IMR-90 (cell line): Measurements from ENCODE around the gene CNDP2. TPM values are rescaled to one million over a fixed set of nuclear protein-coding genes. Genes with fewer than 3 reads are reported as not detected.

ENCODE experiments used
- ATAC-seq: fragments of 200-7000 bp; cut with Tn5 transposase; 2 replicates; pipeline ENCODE4 v1.9.1; 2020; ENCODE audit warnings: low read depth, mild to moderate bottlenecking, moderate library complexity
- BruUV-seq: library from RNA; stranded (reverse); fragments of 400-500 nt; replicated peaks from 2 replicates; lab custom pipeline; 2021; lab: Mats Ljungman, UMichigan
- CTCF ChIA-PET: fragments of 300-600 bp; formaldehyde crosslinking; extraction: SDS; loops from one replicate; lab custom pipeline; 2021; ENCODE audit warnings: antibody characterized with exemption; lab: Yijun Ruan, JAX
- POLR2A ChIA-PET: fragments of 300-600 bp; sonication (Branson Sonifier 250); formaldehyde crosslinking; loops from one replicate; lab custom pipeline; 2022; ENCODE audit warnings: antibody characterized with exemption; ENCODE audit not compliant: unreplicated experiment; lab: Charles Lee
- DNase-seq: peaks from one replicate; pipeline ENCODE4 v3.0.0; 2013
- H2AFZ ChIP-seq: replicated peaks from 2 replicates; pipeline ENCODE3; 2013; ENCODE audit warnings: low read length, mild to moderate bottlenecking; ENCODE audit not compliant: poor library complexity
- H2AK5ac ChIP-seq: 2 replicates; pipeline ENCODE4 v1.6.1; 2013; ENCODE audit warnings: low read depth, low read length, inconsistent platforms
- H2AK9ac ChIP-seq: replicated peaks from 2 replicates; pipeline ENCODE3; 2013; ENCODE audit warnings: mild to moderate bottlenecking, low read depth, low read length, moderate library complexity; ENCODE audit not compliant: poor library complexity
- H2BK120ac ChIP-seq: 2 replicates; pipeline ENCODE4 v1.6.1; 2013; ENCODE audit warnings: low read depth, low read length, inconsistent platforms
- H2BK15ac ChIP-seq: 3 replicates; pipeline ENCODE4 v1.6.1; 2013; ENCODE audit warnings: low read depth, low read length, inconsistent platforms
- H2BK20ac ChIP-seq: 2 replicates; pipeline ENCODE4 v1.6.1; 2013; ENCODE audit warnings: low read depth, mild to moderate bottlenecking, inconsistent platforms, low read length, moderate library complexity
- H2BK5ac ChIP-seq: 2 replicates; pipeline ENCODE4 v1.6.1; 2013; ENCODE audit warnings: mild to moderate bottlenecking, low read depth, low read length, inconsistent platforms; ENCODE audit not compliant: poor library complexity, severe bottlenecking
- H3K14ac ChIP-seq: replicated peaks from 2 replicates; pipeline ENCODE4 v1.6.1; 2013; ENCODE audit warnings: low read depth, low read length, inconsistent platforms
- H3K18ac ChIP-seq: 2 replicates; pipeline ENCODE4 v1.6.1; 2013; ENCODE audit warnings: low read depth, low read length, control low read depth
- H3K23ac ChIP-seq: 2 replicates; pipeline ENCODE4 v1.6.1; 2013; ENCODE audit warnings: low read depth, low read length, inconsistent platforms
- H3K27ac ChIP-seq: 2 replicates; pipeline ENCODE4 v1.5.1; 2013; ENCODE audit warnings: mild to moderate bottlenecking, control low read depth, low read length; ENCODE audit not compliant: insufficient read depth
- H3K27me3 ChIP-seq: 2 replicates; pipeline ENCODE4 v1.6.1; 2013; ENCODE audit warnings: low read length; ENCODE audit not compliant: control insufficient read depth, insufficient read depth
- H3K36me3 ChIP-seq: 2 replicates; pipeline ENCODE4 v1.6.1; 2013; ENCODE audit warnings: low read length, mixed read lengths; ENCODE audit not compliant: control insufficient read depth, insufficient read depth
- H3K4ac ChIP-seq: 2 replicates; pipeline ENCODE4 v1.6.1; 2013; ENCODE audit warnings: low read depth, low read length, inconsistent platforms
- H3K4me1 ChIP-seq: 2 replicates; pipeline ENCODE4 v1.6.1; 2013; ENCODE audit warnings: low read length, mixed read lengths; ENCODE audit not compliant: control insufficient read depth, insufficient read depth
- H3K4me2 ChIP-seq: 2 replicates; pipeline ENCODE4 v1.6.1; 2013; ENCODE audit warnings: low read depth, mild to moderate bottlenecking, control low read depth, low read length, moderate library complexity
- H3K4me3 ChIP-seq: 2 replicates; pipeline ENCODE4 v1.5.1; 2013; ENCODE audit warnings: low read depth, mild to moderate bottlenecking, control low read depth, low read length, moderate library complexity; ENCODE audit not compliant: insufficient read depth
- H3K56ac ChIP-seq: 2 replicates; pipeline ENCODE4 v1.6.1; 2013; ENCODE audit warnings: low read length, inconsistent platforms; ENCODE audit not compliant: insufficient read depth; ENCODE audit errors: extremely low read depth
- H3K79me1 ChIP-seq, 2 experiments: 2 replicates each; pipeline ENCODE4 v1.6.1; 2013; ENCODE audit warnings: low read length in 2 of 2, inconsistent platforms in 1 of 2, low read depth in 1 of 2
- H3K9ac ChIP-seq: 2 replicates; pipeline ENCODE4 v1.6.1; 2013; ENCODE audit warnings: low read depth, low read length, control low read depth
- H3K9me1 ChIP-seq: 2 replicates; pipeline ENCODE4 v1.6.1; 2013; ENCODE audit warnings: low read length, inconsistent platforms; ENCODE audit not compliant: insufficient read depth
- H3K9me3 ChIP-seq: 2 replicates; pipeline ENCODE4 v1.6.1; 2013; ENCODE audit warnings: low read length; ENCODE audit not compliant: control insufficient read depth, insufficient read depth
- H4K20me1 ChIP-seq: 2 replicates; pipeline ENCODE4 v1.6.1; 2013; ENCODE audit warnings: low read length, inconsistent platforms; ENCODE audit not compliant: insufficient read depth
- H4K5ac ChIP-seq: 2 replicates; pipeline ENCODE4 v1.6.1; 2013; ENCODE audit warnings: mild to moderate bottlenecking, low read depth, low read length, control low read depth
- H4K8ac ChIP-seq, 2 experiments: 2 replicates each; pipeline ENCODE4 v1.6.1; 2013; ENCODE audit warnings: low read depth in 2 of 2, low read length in 2 of 2, control low read depth in 1 of 2, inconsistent platforms in 1 of 2
- H4K91ac ChIP-seq: 2 replicates; pipeline ENCODE4 v1.6.1; 2013; ENCODE audit warnings: low read depth, low read length, inconsistent platforms; ENCODE audit not compliant: insufficient read depth
- BHLHE40 ChIP-seq: fragments of 150-350 bp; IDR thresholded peaks from 2 replicates; pipeline ENCODE4 v1.6.1; 2016; ENCODE audit warnings: mild to moderate bottlenecking, low read depth, low read length
- CEBPB ChIP-seq: IDR thresholded peaks from 2 replicates; pipeline ENCODE4 v1.6.1; 2012; ENCODE audit warnings: low read depth, low read length, improper control_type of control experiment
- CHD1 ChIP-seq: IDR thresholded peaks from 2 replicates; pipeline ENCODE4 v1.6.1; 2012; ENCODE audit warnings: low read depth, low read length, improper control_type of control experiment
- FOS ChIP-seq: fragments of 150-350 bp; IDR thresholded peaks from 2 replicates; pipeline ENCODE4 v1.6.1; 2016; ENCODE audit warnings: low read depth, low read length
- MAFK ChIP-seq: IDR thresholded peaks from 2 replicates; pipeline ENCODE4 v1.6.1; 2012; ENCODE audit warnings: low read depth, low read length, improper control_type of control experiment
- MXI1 ChIP-seq: IDR thresholded peaks from 2 replicates; pipeline ENCODE4 v1.6.1; 2012; ENCODE audit warnings: low read depth, mild to moderate bottlenecking, low read length, moderate library complexity, borderline replicate concordance
- POLR2A ChIP-seq: IDR thresholded peaks from 2 replicates; pipeline ENCODE4 v1.6.1; 2012; ENCODE audit warnings: mild to moderate bottlenecking, low read depth, low read length
- RAD21 ChIP-seq: IDR thresholded peaks from 2 replicates; pipeline ENCODE4 v1.6.1; 2012; ENCODE audit warnings: low read length, improper control_type of control experiment
- RCOR1 ChIP-seq: IDR thresholded peaks from 2 replicates; pipeline ENCODE4 v1.6.1; 2012; ENCODE audit warnings: mild to moderate bottlenecking, low read length, improper control_type of control experiment; ENCODE audit not compliant: insufficient replicate concordance
- WGBS, 2 experiments: methylation state at CpG; one replicate each; pipeline versions ENCODE4 v1.1.5 to v1.1.7; 2013; ENCODE audit warnings: missing lambda C conversion rate in 2 of 2; ENCODE audit not compliant: insufficient read length in 1 of 2; ENCODE audit errors: extremely low coverage in 2 of 2; 5-methylcytosine and 5-hydroxymethylcytosine counted together
- dilution Hi-C: fragments of 300-500 bp; cut with HindIII; formaldehyde crosslinking; loops from one replicate; pipeline ENCODE4 v1.14.3; 2018; ENCODE audit warnings: low sequenced_read_pairs; ENCODE audit not compliant: unreplicated experiment
- in situ Hi-C: fragments of 300-500 bp; cut with MboI; formaldehyde crosslinking; loops from 3 replicates; pipeline ENCODE4 v1.14.3; 2019; ENCODE audit warnings: low sequenced_read_pairs, inconsistent platforms, mixed read lengths
- intact Hi-C: fragments of 100-400 bp; cut with micrococcal nuclease; formaldehyde crosslinking; loops from 2 replicates; pipeline ENCODE4 v1.10.0; 2022
- polyA plus RNA-seq, 3 experiments: library from polyadenylated mRNA; depleted of rRNA; stranded (reverse); fragments of >200 nt; gene quantifications; 2 replicates each; pipeline ENCODE4 v1.2.3, GENCODE V29; 2012; ENCODE audit warnings: low replicate concordance in 1 of 3
- total RNA-seq: library from RNA; depleted of rRNA; stranded (reverse); fragments of >200 nt; gene quantifications from 2 replicates; pipeline ENCODE4 v1.2.3, GENCODE V29; 2012
- TF ChIP-seq, protein P1 (sequence below): fragments of 150-350 bp; IDR thresholded peaks from 2 replicates; pipeline ENCODE4 v1.6.1; 2017; ENCODE audit warnings: mild to moderate bottlenecking, antibody characterized with exemption, low read length, low read depth
- TF ChIP-seq, protein P2 (sequence below): conservative IDR thresholded peaks from 2 replicates; pipeline ENCODE4 v1.5.1; 2012; ENCODE audit warnings: mild to moderate bottlenecking, low read depth, low read length, improper control_type of control experiment

The CNDP2 gene
- total and polyA plus RNA-seq, 2 of the 4 experiments (the other 2 are of a cell fraction), result 52.0 to 67.9 TPM

DNA sequence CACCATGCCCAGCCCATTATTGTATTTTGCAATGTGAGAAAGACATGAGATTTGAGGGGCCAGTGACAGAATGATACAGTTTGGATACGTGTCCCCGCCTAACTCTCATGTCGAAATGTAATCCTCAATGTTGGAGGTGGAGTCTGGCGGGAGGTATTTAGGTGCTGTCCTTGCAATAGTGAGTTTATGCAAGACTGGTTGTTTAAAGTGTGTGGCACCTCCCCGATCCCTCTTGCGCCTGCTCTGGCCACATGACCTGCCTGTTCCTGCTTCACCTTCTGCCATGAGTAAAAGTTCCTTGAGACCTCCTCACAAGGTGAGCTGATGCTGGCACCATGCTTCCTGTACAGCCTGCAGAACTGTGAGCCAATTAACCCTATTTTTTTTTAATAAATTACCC is 54.7 kb downstream of the CNDP2 start:
- POLR2A ChIA-PET, result no interaction called here
- Histone ChIP-seq H3K4me2 (no peak overlapping the region), H2BK15ac (no peak overlapping the region), H4K91ac (no peak overlapping the region), H2AK5ac (no peak overlapping the region), H3K4me3 (no peak overlapping the region), H2AFZ (no peak overlapping the region), H2AK9ac (no peak overlapping the region), H3K79me1 (no peaks in the 10 kb centered on the region), H3K27me3 (peaks cover 15% of the 10 kb centered on the region), H3K18ac (no peak overlapping the region), H4K5ac (no peak overlapping the region), H2BK120ac (no peak overlapping the region), H3K9me3 (peaks cover 5% of the 10 kb centered on the region), H3K36me3 (no peaks in the 10 kb centered on the region), H3K4ac (no peak overlapping the region), H3K56ac (no peak overlapping the region), H3K23ac (no peak overlapping the region), H2BK5ac (no peak overlapping the region), H3K9ac (no peak overlapping the region), H3K14ac (no peak overlapping the region), H4K20me1 (no peaks in the 10 kb centered on the region), H4K8ac (no peak overlapping the region), H3K4me1 (peaks cover 3% of the 10 kb centered on the region; the same call in 1 of the 2 replicates), H3K9me1 (peaks cover 6% of the 10 kb centered on the region; the same call in 1 of the 2 replicates), H3K27ac (no peak overlapping the region), H2BK20ac (no peak overlapping the region)
- DNase-seq, result no peak
- WGBS, 2 experiments, result 94% methylated on average over 2 of the region's 6 CpGs; no CpG with 5 or more reads in 1 of the 2 experiments
- in situ Hi-C loops (loop anchor here (5.0 to 25.0 kb wide), 2 partner anchors 199 to 339 kb away; no protein-coding TSS in a partner anchor), dilution Hi-C loops (no loop called here), intact Hi-C loops (loop anchor here (5.0 kb wide), 2 partner anchors 54 to 1849 kb away; partner anchors contain the start of gene CNDP2)
- TF ChIP-seq MAFK (no peak), RCOR1 (no peak), POLR2A (no peak), CEBPB (no peak), MXI1 (no peak), CHD1 (no peak), FOS (no peak), BHLHE40 (no peak), RAD21 (no peak)
- TF ChIP-seq, protein P1, sequence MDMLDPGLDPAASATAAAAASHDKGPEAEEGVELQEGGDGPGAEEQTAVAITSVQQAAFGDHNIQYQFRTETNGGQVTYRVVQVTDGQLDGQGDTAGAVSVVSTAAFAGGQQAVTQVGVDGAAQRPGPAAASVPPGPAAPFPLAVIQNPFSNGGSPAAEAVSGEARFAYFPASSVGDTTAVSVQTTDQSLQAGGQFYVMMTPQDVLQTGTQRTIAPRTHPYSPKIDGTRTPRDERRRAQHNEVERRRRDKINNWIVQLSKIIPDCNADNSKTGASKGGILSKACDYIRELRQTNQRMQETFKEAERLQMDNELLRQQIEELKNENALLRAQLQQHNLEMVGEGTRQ, result no peak
- TF ChIP-seq, protein P2, sequence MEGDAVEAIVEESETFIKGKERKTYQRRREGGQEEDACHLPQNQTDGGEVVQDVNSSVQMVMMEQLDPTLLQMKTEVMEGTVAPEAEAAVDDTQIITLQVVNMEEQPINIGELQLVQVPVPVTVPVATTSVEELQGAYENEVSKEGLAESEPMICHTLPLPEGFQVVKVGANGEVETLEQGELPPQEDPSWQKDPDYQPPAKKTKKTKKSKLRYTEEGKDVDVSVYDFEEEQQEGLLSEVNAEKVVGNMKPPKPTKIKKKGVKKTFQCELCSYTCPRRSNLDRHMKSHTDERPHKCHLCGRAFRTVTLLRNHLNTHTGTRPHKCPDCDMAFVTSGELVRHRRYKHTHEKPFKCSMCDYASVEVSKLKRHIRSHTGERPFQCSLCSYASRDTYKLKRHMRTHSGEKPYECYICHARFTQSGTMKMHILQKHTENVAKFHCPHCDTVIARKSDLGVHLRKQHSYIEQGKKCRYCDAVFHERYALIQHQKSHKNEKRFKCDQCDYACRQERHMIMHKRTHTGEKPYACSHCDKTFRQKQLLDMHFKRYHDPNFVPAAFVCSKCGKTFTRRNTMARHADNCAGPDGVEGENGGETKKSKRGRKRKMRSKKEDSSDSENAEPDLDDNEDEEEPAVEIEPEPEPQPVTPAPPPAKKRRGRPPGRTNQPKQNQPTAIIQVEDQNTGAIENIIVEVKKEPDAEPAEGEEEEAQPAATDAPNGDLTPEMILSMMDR, result no peak
- no TSS peak for BruUV-seq
- CTCF ChIA-PET, result interaction anchor here (1.3 to 1.5 kb wide), 2 partner anchors 198 to 209 kb away, joined by 6 to 28 read pairs; no protein-coding TSS in a partner anchor
- no peak for ATAC-seq
